GM18498 (cell line): ENCODE measurements around the gene WNT3A.

Source experiments
- ATAC-seq: cut with Tn5 transposase; IDR thresholded peaks from one replicate; pipeline ENCODE4 v1.9.1; 2021; ENCODE audit warnings: mild to moderate bottlenecking, moderate library complexity; ENCODE audit not compliant: unreplicated experiment

Gene WNT3A

GRCh38 chr1:227999056-227999930, 7.5 kb upstream of the WNT3A start:
- peak; percentile 87 for ATAC-seq

- no peak for ATAC-seq
Observed at GRCh38 chr1:228000416-228000815, 6.4 kb upstream of the WNT3A start.

GRCh38 chr1:228000836-228001563, 5.8 kb upstream of the WNT3A start:
- ATAC-seq, result no peak

GRCh38 chr1:228001738-228002535, 4.9 kb upstream of the WNT3A start:
- ATAC-seq, result no peak

GRCh38 chr1:228002792-228003191, 4.0 kb upstream of the WNT3A start:
- no peak for ATAC-seq

- no peak for ATAC-seq
Observed at GRCh38 chr1:228003461-228004330, 3.1 kb upstream of the WNT3A start.

- ATAC-seq, result no peak
Observed at GRCh38 chr1:228004331-228004855, 2.4 kb upstream of the WNT3A start.

- no peak for ATAC-seq
Observed at GRCh38 chr1:228004856-228005462, 1.8 kb upstream of the WNT3A start.

GRCh38 chr1:228005511-228006033, 1.2 kb upstream of the WNT3A start:
- ATAC-seq, result no peak

- no peak for ATAC-seq
Observed at GRCh38 chr1:228006034-228006785, 588 bp upstream of the WNT3A start.

GRCh38 chr1:228007049-228007800, 427 bp downstream of the WNT3A start:
- no peak for ATAC-seq

GRCh38 chr1:228007801-228008341, 1.1 kb downstream of the WNT3A start:
- no peak for ATAC-seq

- no peak for ATAC-seq
Observed at GRCh38 chr1:228008391-228009115, 1.8 kb downstream of the WNT3A start.

- no peak for ATAC-seq
Observed at GRCh38 chr1:228009116-228009827, 2.5 kb downstream of the WNT3A start.

- peak; percentile 39 for ATAC-seq
Observed at GRCh38 chr1:228009828-228010775, 3.3 kb downstream of the WNT3A start.
